Loucy (cell line): ENCODE measurements around the gene RAB31.

Experiments used
- EZH2phosphoT487 ChIP-seq: fragments of 200-600 bp; IDR thresholded peaks from 2 replicates; pipeline ENCODE4 v1.6.1; 2018; ENCODE audit warnings: antibody characterized with exemption, mild to moderate bottlenecking, moderate library complexity, borderline replicate concordance
- TF ChIP-seq, protein P1 (sequence below): fragments of 200-600 bp; sonication (generic); conservative IDR thresholded peaks from 2 replicates; pipeline ENCODE4 v1.5.1; 2014; ENCODE audit warnings: mild to moderate bottlenecking, antibody characterized with exemption, low read length

GRCh38 chr18:9792565-9793245, 84.6 kb downstream of the RAB31 start:
- TF ChIP-seq, protein P1, sequence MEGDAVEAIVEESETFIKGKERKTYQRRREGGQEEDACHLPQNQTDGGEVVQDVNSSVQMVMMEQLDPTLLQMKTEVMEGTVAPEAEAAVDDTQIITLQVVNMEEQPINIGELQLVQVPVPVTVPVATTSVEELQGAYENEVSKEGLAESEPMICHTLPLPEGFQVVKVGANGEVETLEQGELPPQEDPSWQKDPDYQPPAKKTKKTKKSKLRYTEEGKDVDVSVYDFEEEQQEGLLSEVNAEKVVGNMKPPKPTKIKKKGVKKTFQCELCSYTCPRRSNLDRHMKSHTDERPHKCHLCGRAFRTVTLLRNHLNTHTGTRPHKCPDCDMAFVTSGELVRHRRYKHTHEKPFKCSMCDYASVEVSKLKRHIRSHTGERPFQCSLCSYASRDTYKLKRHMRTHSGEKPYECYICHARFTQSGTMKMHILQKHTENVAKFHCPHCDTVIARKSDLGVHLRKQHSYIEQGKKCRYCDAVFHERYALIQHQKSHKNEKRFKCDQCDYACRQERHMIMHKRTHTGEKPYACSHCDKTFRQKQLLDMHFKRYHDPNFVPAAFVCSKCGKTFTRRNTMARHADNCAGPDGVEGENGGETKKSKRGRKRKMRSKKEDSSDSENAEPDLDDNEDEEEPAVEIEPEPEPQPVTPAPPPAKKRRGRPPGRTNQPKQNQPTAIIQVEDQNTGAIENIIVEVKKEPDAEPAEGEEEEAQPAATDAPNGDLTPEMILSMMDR: peak; percentile 99
- TF ChIP-seq EZH2phosphoT487: no peak
